HepG2 (cell line): ENCODE measurements around the gene KLHL17. TPM values are rescaled to one million over a fixed set of nuclear protein-coding genes. Genes with fewer than 3 reads are reported as not detected.
A peak's percentile ranks its signal among the peaks of the same experiment; 100 is the strongest.

Source experiments
- AHDC1 ChIP-seq: sonication (generic); formaldehyde crosslinking; IDR thresholded peaks from 2 replicates; pipeline ENCODE4 v1.5.1; 2020; ENCODE audit warnings: mild to moderate bottlenecking, missing genetic modification reagents, borderline replicate concordance
- ARHGAP35 ChIP-seq: sonication (generic); formaldehyde crosslinking; IDR thresholded peaks from 2 replicates; pipeline ENCODE4 v1.9.0; 2022; ENCODE audit warnings: mild to moderate bottlenecking, inconsistent platforms, moderate library complexity, missing genetic modification reagents, borderline replicate concordance
- BHLHE40 ChIP-seq: IDR thresholded peaks from 2 replicates; pipeline ENCODE4 v1.6.1; 2011; ENCODE audit warnings: low read length, improper control_type of control experiment
- CSRNP2 ChIP-seq: sonication (generic); formaldehyde crosslinking; conservative IDR thresholded peaks from 2 replicates; pipeline ENCODE4 v1.8.0; 2022; ENCODE audit warnings: low read depth, missing genetic modification reagents
- DRAP1 ChIP-seq: IDR thresholded peaks from 2 replicates; pipeline ENCODE4 v1.6.1; 2016; ENCODE audit warnings: missing genetic modification reagents, missing compliant biosample characterization
- GTF2F1 ChIP-seq: fragments of 150-350 bp; IDR thresholded peaks from 2 replicates; pipeline ENCODE4 v1.6.1; 2014; ENCODE audit warnings: low read length
- RAD21 ChIP-seq: fragments of 450-650 bp; formaldehyde crosslinking; IDR thresholded peaks from 2 replicates; pipeline ENCODE4 v1.5.0; 2020; ENCODE audit warnings: mild to moderate bottlenecking
- ZBTB2 ChIP-seq: sonication (generic); formaldehyde crosslinking; IDR thresholded peaks from 2 replicates; pipeline ENCODE4 v1.8.0; 2022; ENCODE audit warnings: low read depth, missing genetic modification reagents
- ZFP62 ChIP-seq: sonication (generic); formaldehyde crosslinking; IDR thresholded peaks from 2 replicates; pipeline ENCODE4 v1.4.0; 2020; ENCODE audit warnings: missing genetic modification reagents
- ZNF142 ChIP-seq: sonication (generic); formaldehyde crosslinking; IDR thresholded peaks from 2 replicates; pipeline ENCODE4 v1.4.0; 2020; ENCODE audit warnings: missing genetic modification reagents
- ZNF569 ChIP-seq: sonication (generic); formaldehyde crosslinking; IDR thresholded peaks from 2 replicates; pipeline ENCODE4 v1.5.0; 2020; ENCODE audit warnings: mild to moderate bottlenecking, missing genetic modification reagents, moderate library complexity, borderline replicate concordance
- ZNF746 ChIP-seq: sonication (generic); formaldehyde crosslinking; IDR thresholded peaks from 2 replicates; pipeline ENCODE4 v1.8.0; 2022; ENCODE audit warnings: mild to moderate bottlenecking, missing genetic modification reagents
- ZNF883 ChIP-seq: sonication (generic); formaldehyde crosslinking; IDR thresholded peaks from 2 replicates; pipeline ENCODE4 v1.5.1; 2020; ENCODE audit warnings: mild to moderate bottlenecking, missing genetic modification reagents; ENCODE audit errors: not compliant biosample characterization
- polyA plus RNA-seq, 8 experiments: library from polyadenylated mRNA; depleted of rRNA in 3 of 8; stranded (reverse) in 7 of 8; unstranded in 1 of 8; fragments of >200 nt; fragmentation: Illumina TruSeq in 4 of 8; extraction: Trizol in 4 of 8; gene quantifications; 2 replicates each; pipeline versions ENCODE4 v1.2.1 to v1.2.3, GENCODE V29; 2011 to 2016; ENCODE audit warnings: low read depth in 4 of 8, missing spikeins in 1 of 8, mixed read lengths in 1 of 8; ENCODE audit not compliant: insufficient read depth in 1 of 8
- total RNA-seq, 5 experiments: library from RNA; depleted of rRNA; stranded (reverse); fragments of >200 nt; fragmentation: Illumina TruSeq; extraction: Trizol; gene quantifications; 2 replicates each; pipeline ENCODE4 v1.2.3, GENCODE V29; 2016; ENCODE audit warnings: low read depth in 1 of 5

KLHL17 gene
- total and polyA plus RNA-seq, 2 of the 13 experiments (the other 11 are each of a cell fraction or from before 2014, with no cell fraction given) = 9.3 to 24.7 TPM

GRCh38 chr1:999725-1000356 lies 39.5 kb downstream of the KLHL17 start, which contains the start of gene HES4 (continued):
- TF ChIP-seq AHDC1 (CRISPR knock-in tag) (no peak), ZNF746 (CRISPR knock-in tag) (no peak; the same call in 1 of the 2 replicates), ARHGAP35 (CRISPR knock-in tag) (no peak), CSRNP2 (CRISPR knock-in tag) (0 out of 2 replicates have a peak, but pooled peaks have one; percentile 55), ZNF883 (no peak), RAD21 (CRISPR knock-in tag) (peak; percentile 17; the same call in 1 of the 2 replicates), ZNF142 (CRISPR knock-in tag) (0 out of 2 replicates have a peak, but pooled peaks have one; percentile 1), BHLHE40 (peak; percentile 55; the same call in 1 of the 2 replicates), DRAP1 (peak; percentile 97), GTF2F1 (no peak), ZNF569 (CRISPR knock-in tag) (no peak), ZFP62 (CRISPR knock-in tag) (no peak), ZBTB2 (peak; percentile 98)
